K562 (cell line): ENCODE measurements around the gene SLC29A2. TPM values are rescaled to one million over a fixed set of nuclear protein-coding genes. Genes with fewer than 3 reads are reported as not detected.

Source experiments
- ARID4B ChIP-seq: sonication (generic); formaldehyde crosslinking; IDR thresholded peaks from 2 replicates; pipeline ENCODE4 v1.8.0; 2022; ENCODE audit warnings: mild to moderate bottlenecking, missing genetic modification reagents
- CCNT2 ChIP-seq: IDR thresholded peaks from 2 replicates; pipeline ENCODE4 v1.6.1; 2011; ENCODE audit warnings: borderline replicate concordance, low read depth, mild to moderate bottlenecking, moderate library complexity, mixed read lengths, low read length; ENCODE audit not compliant: insufficient read length; ENCODE audit errors: extremely low read depth
- CLOCK ChIP-seq: fragments of 250-450 bp; sonication (Bioruptor Pico); IDR thresholded peaks from 2 replicates; pipeline ENCODE4 v1.4.0; 2020; ENCODE audit warnings: mild to moderate bottlenecking, moderate library complexity, borderline replicate concordance
- ELF4 ChIP-seq: fragments of 450-650 bp; formaldehyde crosslinking; IDR thresholded peaks from 2 replicates; pipeline ENCODE4 v1.4.0; 2022; ENCODE audit warnings: missing genetic modification characterization
- HDAC6 ChIP-seq: IDR thresholded peaks from 2 replicates; pipeline ENCODE4 v1.6.1; 2012; ENCODE audit warnings: low read depth, mild to moderate bottlenecking, control low read depth, inconsistent platforms, low read length, moderate library complexity
- HNRNPL ChIP-seq: fragments of 200-400 bp; formaldehyde crosslinking; IDR thresholded peaks from 2 replicates; pipeline ENCODE4 v1.6.1; 2017; ENCODE audit warnings: low read depth, mild to moderate bottlenecking, low read length
- MCM7 ChIP-seq, 2 experiments: fragments of 450-650 bp; IDR thresholded peaks; 2 replicates each; pipeline ENCODE4 v1.6.1; 2016 to 2018
- NR2C2 ChIP-seq, 2 experiments: fragments of 200-800 bp in 1 of 2; sonication (Bioruptor generic) in 1 of 2; sonication (generic) in 1 of 2; formaldehyde crosslinking in 1 of 2; IDR thresholded peaks; 2 replicates each; pipeline versions ENCODE4 v1.6.1 to v1.8.0; 2016 to 2022; ENCODE audit warnings: mild to moderate bottlenecking in 1 of 2, missing compliant biosample characterization in 1 of 2, missing genetic modification characterization in 1 of 2, missing genetic modification reagents in 1 of 2
- PCBP1 ChIP-seq: fragments of 200-400 bp; formaldehyde crosslinking; IDR thresholded peaks from 2 replicates; pipeline ENCODE4 v1.6.1; 2018; ENCODE audit warnings: mild to moderate bottlenecking, low read depth, low read length; ENCODE audit not compliant: poor library complexity, severe bottlenecking
- POLR2G ChIP-seq: fragments of 200-400 bp; formaldehyde crosslinking; IDR thresholded peaks from 2 replicates; pipeline ENCODE4 v1.6.1; 2017; ENCODE audit warnings: low read depth, mild to moderate bottlenecking, antibody characterized with exemption, low read length, moderate library complexity
- POLR2H ChIP-seq: IDR thresholded peaks from 2 replicates; pipeline ENCODE4 v1.6.1; 2016; ENCODE audit warnings: missing genetic modification characterization, low read depth, mild to moderate bottlenecking, control low read depth, missing compliant biosample characterization, moderate library complexity
- RNF2 ChIP-seq: sonication (generic); IDR thresholded peaks from 2 replicates; pipeline ENCODE4 v1.6.1; 2016
- ZFP91 ChIP-seq: sonication (generic); formaldehyde crosslinking; IDR thresholded peaks from 2 replicates; pipeline ENCODE4 v1.8.0; 2022; ENCODE audit warnings: mild to moderate bottlenecking, missing genetic modification reagents
- polyA plus RNA-seq, 8 experiments: library from polyadenylated mRNA; depleted of rRNA in 4 of 8; stranded (reverse) in 5 of 8; unstranded in 3 of 8; fragments of >200 nt; fragmentation: Nextera tagmentation in 2 of 8; fragmentation: Illumina TruSeq in 1 of 8; extraction: Ambion mirVana in 2 of 8; extraction: Trizol in 1 of 8; gene quantifications; 2 replicates each; pipeline versions ENCODE4 v1.2.1 to v1.2.3, GENCODE V29; 2011 to 2014; ENCODE audit warnings: inconsistent platforms in 1 of 8, missing spikeins in 1 of 8
- total RNA-seq, 7 experiments: library from RNA; depleted of rRNA in 6 of 7; stranded (reverse); fragments of >200 nt in 6 of 7; fragmentation: Illumina TruSeq in 2 of 7; extraction: Trizol in 2 of 7; gene quantifications; 2 replicates each; pipeline versions ENCODE4 v1.2.1 to v1.2.3, GENCODE V29; 2011 to 2021; ENCODE audit warnings: low replicate concordance in 1 of 7
- TF ChIP-seq, protein P1 (sequence below): fragments of 450-650 bp; IDR thresholded peaks from 2 replicates; pipeline ENCODE4 v1.6.1; 2016; ENCODE audit warnings: borderline replicate concordance

SLC29A2 gene
- total and polyA plus RNA-seq, 9 of the 15 experiments (the other 6 are each of a cell fraction or from before 2014, with no cell fraction given), result 2.4 to 48.6 (median 14.2) TPM

DNA sequence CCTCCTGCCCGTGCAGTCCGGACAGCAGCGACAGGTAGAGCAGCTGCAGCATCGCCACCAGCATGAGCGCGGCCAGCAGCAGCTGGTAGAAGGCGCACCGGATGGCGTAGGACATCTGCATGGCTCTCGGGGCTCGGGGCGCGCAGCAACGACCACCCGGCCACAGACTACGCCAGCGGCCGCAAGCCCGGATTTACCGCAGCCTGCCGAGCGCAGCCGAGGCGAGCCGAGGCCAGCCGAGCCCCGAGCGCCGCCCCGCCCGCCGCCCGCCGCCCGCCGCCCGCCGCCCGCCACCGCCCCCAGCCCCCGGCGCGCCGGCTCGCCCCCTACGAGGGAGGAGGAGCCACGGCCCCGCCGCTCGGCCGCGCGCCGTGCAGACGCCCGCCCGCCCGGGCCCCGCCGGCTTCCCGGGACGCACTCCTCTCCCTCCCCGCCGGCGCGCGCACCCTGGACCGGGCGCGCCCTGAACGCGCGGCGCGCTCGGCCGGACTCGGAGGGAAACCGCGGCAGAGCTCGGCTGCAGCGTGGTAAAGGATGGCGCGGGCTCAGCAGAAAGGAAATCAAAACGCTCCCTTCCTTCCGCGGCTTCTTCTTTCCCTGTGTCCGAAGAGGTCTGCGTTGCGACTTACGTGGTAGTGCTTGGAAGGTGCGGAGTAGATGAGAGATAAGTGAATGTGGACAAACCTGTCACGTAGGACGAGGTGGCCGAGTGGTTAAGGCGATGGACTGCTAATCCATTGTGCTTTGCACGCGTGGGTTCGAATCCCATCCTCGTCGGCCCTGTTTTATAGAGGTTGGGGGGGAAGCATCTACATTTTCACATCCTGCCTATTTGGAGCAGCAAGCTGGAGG is 23.9 kb downstream of the SLC29A2 start, which contains the start of gene B4GAT1 (continued):
- TF ChIP-seq, protein P1, sequence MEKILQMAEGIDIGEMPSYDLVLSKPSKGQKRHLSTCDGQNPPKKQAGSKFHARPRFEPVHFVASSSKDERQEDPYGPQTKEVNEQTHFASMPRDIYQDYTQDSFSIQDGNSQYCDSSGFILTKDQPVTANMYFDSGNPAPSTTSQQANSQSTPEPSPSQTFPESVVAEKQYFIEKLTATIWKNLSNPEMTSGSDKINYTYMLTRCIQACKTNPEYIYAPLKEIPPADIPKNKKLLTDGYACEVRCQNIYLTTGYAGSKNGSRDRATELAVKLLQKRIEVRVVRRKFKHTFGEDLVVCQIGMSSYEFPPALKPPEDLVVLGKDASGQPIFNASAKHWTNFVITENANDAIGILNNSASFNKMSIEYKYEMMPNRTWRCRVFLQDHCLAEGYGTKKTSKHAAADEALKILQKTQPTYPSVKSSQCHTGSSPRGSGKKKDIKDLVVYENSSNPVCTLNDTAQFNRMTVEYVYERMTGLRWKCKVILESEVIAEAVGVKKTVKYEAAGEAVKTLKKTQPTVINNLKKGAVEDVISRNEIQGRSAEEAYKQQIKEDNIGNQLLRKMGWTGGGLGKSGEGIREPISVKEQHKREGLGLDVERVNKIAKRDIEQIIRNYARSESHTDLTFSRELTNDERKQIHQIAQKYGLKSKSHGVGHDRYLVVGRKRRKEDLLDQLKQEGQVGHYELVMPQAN, result no peak
- TF ChIP-seq MCM7 (IDR thresholded peaks at IDR 0.05) (no peak), HNRNPL (no peak), RNF2 (peak; percentile 70; the same call in 1 of the 2 replicates), POLR2G (peak; percentile 77), CCNT2 (no peak), ARID4B (CRISPR knock-in tag) (peak; percentile 59; the same call in 1 of the 2 replicates), ZFP91 (CRISPR knock-in tag) (no peak), CLOCK (CRISPR knock-in tag) (no peak), HDAC6 (no peak), NR2C2 (CRISPR knock-in tag; IDR thresholded peaks at IDR 0.05) (peak; percentile 79), NR2C2 (tag; IDR thresholded peaks at IDR 0.05) (no peak), PCBP1 (no peak), POLR2H (tag) (peak; percentile 100), ELF4 (CRISPR knock-in tag) (no peak)
